ENCODE measurements around the gene GLO1. TPM values are rescaled to one million over a fixed set of nuclear protein-coding genes. Genes with fewer than 3 reads are reported as not detected.

GLO1 gene
- total and polyA plus RNA-seq, 9 of the 15 experiments (the other 6 are each of a cell fraction or from before 2014, with no cell fraction given): 155 to 331 (median 203) TPM

DNA sequence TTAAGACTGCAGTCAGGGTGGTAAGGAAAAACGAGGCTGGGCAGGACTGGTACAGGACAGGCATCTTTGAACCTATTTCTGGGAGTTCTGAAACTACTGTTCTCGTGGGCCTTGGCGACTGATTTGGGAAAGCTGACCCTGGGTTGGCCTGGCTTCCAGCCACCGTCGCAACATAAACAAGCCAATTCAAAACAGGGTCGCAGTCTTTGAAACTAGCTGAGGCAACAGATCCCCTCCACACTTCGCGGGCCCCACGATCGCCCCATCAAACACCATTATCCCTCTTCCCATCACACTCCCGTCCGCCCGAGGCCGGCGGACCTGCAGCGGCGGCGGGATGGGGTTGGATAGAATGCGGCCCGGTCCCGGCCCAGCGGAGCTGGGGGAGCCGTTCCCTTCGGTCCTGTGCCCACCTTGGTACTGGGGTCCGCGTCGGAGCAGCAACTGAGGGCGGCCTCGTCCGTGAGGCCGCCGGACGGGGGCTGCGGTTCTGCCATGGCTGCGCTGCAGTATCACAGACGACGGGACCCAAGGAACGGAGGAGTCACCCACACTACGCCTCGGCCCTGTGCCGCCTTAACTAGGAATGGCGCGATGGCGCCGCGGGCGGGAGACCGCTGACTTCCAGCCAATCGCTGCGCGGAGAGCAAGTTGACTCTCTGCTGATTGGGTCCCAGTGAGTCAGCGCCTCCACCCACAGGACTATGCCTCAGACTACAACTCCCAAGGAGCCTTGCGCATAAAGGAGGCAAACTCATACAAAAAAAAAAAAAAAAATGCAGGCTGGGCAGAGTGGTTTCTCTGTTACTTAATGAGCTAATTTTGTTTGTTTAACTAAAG is at the start of gene GLO1 (continued):
- no peak; a peak in 1 of 4 replicates for TF ChIP-seq TBL1XR1 (IDR thresholded peaks at IDR 0.05; ENCODE audit: low read length in 2 of 2)
- no peak for TF ChIP-seq TEAD2 (tag; IDR thresholded peaks at IDR 0.05)
- no peak for TF ChIP-seq ZBTB8A (IDR thresholded peaks at IDR 0.05; ENCODE audit: partially characterized antibody)
- no peak for TF ChIP-seq TRIM24 (IDR thresholded peaks at IDR 0.05)
- no peak for TF ChIP-seq RFX1 (IDR thresholded peaks at IDR 0.05)
- TF ChIP-seq FUS (optimal IDR thresholded peaks at IDR 0.05; ENCODE audit: low read depth, low read length): no peak
- TF ChIP-seq, protein P1, sequence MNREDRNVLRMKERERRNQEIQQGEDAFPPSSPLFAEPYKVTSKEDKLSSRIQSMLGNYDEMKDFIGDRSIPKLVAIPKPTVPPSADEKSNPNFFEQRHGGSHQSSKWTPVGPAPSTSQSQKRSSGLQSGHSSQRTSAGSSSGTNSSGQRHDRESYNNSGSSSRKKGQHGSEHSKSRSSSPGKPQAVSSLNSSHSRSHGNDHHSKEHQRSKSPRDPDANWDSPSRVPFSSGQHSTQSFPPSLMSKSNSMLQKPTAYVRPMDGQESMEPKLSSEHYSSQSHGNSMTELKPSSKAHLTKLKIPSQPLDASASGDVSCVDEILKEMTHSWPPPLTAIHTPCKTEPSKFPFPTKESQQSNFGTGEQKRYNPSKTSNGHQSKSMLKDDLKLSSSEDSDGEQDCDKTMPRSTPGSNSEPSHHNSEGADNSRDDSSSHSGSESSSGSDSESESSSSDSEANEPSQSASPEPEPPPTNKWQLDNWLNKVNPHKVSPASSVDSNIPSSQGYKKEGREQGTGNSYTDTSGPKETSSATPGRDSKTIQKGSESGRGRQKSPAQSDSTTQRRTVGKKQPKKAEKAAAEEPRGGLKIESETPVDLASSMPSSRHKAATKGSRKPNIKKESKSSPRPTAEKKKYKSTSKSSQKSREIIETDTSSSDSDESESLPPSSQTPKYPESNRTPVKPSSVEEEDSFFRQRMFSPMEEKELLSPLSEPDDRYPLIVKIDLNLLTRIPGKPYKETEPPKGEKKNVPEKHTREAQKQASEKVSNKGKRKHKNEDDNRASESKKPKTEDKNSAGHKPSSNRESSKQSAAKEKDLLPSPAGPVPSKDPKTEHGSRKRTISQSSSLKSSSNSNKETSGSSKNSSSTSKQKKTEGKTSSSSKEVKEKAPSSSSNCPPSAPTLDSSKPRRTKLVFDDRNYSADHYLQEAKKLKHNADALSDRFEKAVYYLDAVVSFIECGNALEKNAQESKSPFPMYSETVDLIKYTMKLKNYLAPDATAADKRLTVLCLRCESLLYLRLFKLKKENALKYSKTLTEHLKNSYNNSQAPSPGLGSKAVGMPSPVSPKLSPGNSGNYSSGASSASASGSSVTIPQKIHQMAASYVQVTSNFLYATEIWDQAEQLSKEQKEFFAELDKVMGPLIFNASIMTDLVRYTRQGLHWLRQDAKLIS (CRISPR knock-in tag; IDR thresholded peaks at IDR 0.05): no peak
- no peak for TF ChIP-seq ILK (tag; IDR thresholded peaks at IDR 0.05; ENCODE audit: borderline replicate concordance, low read depth)
- TF ChIP-seq TAF15 (IDR thresholded peaks at IDR 0.05; ENCODE audit: low read depth, low read length): 0 out of 2 replicates have a peak, but pooled peaks have one; percentile 64
- TF ChIP-seq, protein P2, sequence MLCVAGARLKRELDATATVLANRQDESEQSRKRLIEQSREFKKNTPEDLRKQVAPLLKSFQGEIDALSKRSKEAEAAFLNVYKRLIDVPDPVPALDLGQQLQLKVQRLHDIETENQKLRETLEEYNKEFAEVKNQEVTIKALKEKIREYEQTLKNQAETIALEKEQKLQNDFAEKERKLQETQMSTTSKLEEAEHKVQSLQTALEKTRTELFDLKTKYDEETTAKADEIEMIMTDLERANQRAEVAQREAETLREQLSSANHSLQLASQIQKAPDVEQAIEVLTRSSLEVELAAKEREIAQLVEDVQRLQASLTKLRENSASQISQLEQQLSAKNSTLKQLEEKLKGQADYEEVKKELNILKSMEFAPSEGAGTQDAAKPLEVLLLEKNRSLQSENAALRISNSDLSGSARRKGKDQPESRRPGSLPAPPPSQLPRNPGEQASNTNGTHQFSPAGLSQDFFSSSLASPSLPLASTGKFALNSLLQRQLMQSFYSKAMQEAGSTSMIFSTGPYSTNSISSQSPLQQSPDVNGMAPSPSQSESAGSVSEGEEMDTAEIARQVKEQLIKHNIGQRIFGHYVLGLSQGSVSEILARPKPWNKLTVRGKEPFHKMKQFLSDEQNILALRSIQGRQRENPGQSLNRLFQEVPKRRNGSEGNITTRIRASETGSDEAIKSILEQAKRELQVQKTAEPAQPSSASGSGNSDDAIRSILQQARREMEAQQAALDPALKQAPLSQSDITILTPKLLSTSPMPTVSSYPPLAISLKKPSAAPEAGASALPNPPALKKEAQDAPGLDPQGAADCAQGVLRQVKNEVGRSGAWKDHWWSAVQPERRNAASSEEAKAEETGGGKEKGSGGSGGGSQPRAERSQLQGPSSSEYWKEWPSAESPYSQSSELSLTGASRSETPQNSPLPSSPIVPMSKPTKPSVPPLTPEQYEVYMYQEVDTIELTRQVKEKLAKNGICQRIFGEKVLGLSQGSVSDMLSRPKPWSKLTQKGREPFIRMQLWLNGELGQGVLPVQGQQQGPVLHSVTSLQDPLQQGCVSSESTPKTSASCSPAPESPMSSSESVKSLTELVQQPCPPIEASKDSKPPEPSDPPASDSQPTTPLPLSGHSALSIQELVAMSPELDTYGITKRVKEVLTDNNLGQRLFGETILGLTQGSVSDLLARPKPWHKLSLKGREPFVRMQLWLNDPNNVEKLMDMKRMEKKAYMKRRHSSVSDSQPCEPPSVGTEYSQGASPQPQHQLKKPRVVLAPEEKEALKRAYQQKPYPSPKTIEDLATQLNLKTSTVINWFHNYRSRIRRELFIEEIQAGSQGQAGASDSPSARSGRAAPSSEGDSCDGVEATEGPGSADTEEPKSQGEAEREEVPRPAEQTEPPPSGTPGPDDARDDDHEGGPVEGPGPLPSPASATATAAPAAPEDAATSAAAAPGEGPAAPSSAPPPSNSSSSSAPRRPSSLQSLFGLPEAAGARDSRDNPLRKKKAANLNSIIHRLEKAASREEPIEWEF (CRISPR knock-in tag; IDR thresholded peaks at IDR 0.05): no peak
- TF ChIP-seq GABPB1 (CRISPR knock-in tag; IDR thresholded peaks at IDR 0.05): peak; percentile 80
- no peak for TF ChIP-seq CBX8 (IDR thresholded peaks at IDR 0.05; ENCODE audit: borderline replicate concordance, extremely low read depth, low read depth, low read length, poor library complexity, severe bottlenecking)
- peak; percentile 98 for TF ChIP-seq KDM5B (IDR thresholded peaks at IDR 0.05; ENCODE audit: insufficient replicate concordance, low read depth, low read length)
- TF ChIP-seq SMC3 (conservative IDR thresholded peaks at IDR 0.05; ENCODE audit: insufficient read depth, low read depth, low read length): no peak
- TF ChIP-seq ETV1 (tag; conservative IDR thresholded peaks at IDR 0.05; ENCODE audit: low read depth): no peak
